Iris pigment epithelial cell (primary cell): ENCODE results near the gene TPGS1.
"Not testable (repeated sequence)": the region's sequence is repeated elsewhere in the genome, so short reads cannot be mapped to it uniquely, and the experiment has no call there.

Experiments
- DNase-seq: peaks from one replicate; pipeline ENCODE4 v3.0.0-alpha.2; 2011; ENCODE audit warnings: low read depth

Gene TPGS1

GRCh38 chr19:475360-475759 lies 31.9 kb upstream of the TPGS1 start:
- no peak for DNase-seq

DNA sequence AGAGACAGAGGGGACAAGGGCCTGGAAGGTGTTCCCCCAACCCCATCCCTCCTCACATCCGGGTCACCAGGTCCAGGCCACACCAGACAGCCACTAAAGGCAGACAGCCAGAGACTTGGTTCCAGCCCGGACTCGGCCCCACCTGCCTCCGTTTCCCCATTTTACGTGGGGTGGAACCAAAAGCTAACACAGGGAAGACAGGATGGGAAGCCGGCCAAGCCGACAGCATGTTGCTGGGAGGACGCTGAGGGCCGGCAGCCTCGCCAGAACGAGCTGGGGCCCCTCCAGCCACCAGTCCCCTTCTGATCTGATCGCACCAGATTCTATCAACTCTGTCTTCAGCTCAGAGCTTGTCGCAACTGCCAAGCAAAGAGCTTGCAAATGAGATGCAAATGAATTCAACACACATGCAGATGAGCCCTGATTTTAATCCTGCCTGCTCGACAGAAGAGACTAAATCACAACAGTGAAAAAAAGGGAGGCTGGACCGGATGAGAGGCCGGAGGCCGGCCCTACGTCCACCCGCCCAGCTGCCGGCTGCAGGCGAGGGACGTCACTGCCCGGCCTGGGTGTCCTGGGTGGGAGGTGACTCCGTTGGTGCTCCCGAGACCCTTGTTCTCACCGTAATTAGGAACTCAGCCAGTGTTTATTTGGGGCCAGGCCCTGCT lies 28.9 kb upstream of the TPGS1 start:
- DNase-seq = no peak

DNA sequence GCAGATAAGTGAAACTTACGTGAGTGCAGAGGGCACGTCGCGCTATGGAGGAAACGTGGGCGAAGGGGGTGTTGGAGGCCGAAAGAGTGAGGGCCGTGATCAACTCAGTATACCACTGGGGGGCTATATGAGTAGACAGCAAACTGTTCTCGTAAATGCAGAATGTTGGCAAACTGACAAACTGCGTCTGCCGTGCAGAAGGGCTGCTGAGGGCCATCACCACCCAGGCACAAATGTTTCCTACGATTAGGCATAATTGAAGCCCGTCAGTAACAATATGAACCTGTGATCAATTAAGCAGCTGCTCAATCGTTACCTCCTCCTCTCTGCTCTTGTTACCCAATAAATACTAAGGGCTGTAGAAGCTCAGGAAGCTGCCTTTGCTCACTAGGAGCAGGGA lies 28.3 kb upstream of the TPGS1 start:
- DNase-seq = no peak

GRCh38 chr19:480016-480855 lies 27.1 kb upstream of the TPGS1 start:
- peak; percentile 55 for DNase-seq

- DNase-seq = not testable (repeated sequence)
Observed at GRCh38 chr19:481100-481499, 26.2 kb upstream of the TPGS1 start.

DNA sequence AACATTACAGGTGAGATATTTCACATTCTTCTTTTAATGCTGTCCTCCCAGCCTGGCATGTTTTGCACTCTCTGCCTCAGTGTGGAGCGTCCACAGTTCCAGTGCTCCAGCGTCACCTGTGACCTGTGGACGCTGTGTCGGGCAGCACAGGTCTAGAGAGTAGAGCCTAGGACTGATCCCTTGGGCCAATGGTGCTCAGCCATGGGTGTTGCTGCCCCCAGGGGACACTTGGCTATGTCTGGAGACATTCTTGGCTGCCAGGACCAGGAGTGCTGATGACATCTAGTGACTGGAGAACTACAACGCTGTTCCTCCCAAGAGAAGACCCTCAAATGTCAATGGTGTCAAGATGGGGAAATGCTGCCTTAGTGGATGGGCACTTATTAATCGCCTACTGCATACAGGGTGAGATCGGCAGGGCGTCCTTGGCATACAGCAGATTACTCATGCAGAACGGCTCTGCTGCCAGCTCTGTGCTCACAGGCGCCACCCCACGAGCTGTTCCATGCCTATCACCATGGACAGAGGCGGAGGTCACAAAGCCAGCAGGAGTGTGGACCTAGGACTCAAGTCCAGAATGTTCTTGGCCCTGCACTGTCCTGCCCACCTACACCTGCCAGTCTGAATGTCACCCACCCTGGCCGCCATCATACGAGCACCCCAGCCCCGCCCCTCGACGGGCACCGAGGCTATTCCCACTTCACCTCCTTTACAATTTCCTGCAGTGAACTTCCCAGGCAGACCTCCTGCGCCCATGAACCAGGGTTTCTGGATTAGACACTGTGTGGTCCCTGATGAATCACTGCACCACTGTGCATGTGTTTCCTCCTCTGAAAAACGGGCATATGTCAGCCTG lies 24.9 kb upstream of the TPGS1 start:
- no peak for DNase-seq

GRCh38 chr19:483332-484072 lies 23.8 kb upstream of the TPGS1 start:
- DNase-seq = no peak

DNA sequence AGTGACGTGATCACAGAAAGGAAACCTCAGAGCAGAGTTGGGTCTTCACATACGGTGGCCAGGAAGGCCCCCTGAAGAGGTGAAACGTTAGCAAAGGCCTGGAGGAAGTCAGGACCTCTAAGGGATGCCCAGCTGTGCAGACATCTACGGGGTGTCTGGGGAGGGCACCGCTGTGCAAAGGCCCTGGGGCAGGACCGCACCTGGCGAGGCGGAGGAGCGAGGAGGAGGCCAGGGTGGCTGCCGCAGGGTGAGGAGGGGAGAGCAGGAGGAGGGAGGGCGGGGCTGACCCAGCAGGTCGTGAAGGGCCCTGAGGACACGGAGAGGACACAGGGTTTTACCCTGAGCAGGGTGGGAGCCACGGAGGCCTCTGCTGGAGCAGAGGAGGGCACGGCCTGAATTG lies 22.8 kb upstream of the TPGS1 start:
- DNase-seq = no peak

DNA sequence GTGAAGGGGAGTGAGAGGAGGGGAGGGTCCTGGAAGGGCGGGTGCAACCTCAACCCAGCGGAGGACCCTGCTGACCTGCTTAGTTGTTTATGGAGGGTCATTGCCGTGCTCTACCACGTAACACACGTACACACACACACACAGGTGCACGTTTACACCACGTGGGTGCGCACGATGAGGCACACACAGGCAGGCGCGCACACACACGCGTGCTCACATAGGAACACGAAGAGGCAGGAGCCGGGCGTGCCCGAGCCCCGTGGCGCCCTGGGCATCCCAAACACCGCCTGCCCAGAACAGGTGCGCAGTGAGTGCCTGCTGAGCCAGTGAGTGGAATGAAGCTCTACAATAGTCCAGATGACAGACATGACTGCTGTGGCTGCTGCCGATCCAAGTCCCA lies 22.2 kb upstream of the TPGS1 start:
- DNase-seq = no peak

DNA sequence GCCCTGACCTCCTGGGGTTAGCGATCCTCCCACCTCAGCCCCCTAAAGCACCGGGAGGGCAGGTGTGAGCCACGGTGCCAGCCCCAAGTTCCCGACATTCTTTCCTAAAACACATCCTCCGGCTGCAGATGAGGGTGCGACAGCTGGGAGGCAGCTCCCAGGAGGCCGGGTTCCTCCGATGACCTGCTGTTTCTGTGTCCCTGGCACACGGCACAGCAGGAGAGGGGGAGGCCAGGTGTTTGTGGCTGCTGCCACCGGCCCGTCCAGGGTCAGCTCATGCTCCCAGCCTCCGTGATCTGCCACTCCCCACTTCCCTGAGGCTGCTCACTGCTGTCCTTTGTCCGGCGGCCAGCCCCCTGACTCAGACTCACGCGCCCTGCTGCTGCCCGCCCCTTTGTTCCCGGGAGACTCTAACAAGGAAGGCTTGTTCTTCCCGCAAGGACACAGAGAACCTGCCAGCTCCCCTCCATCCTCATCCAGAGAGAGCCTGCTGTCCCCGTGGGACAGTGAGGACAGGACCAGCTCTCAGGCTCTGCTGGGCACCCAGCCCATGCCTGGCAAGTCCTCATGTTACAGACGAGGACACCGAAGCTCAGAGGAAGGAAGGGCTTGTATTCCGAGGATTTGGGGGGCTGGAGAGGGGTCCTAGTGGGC lies 21.6 kb upstream of the TPGS1 start:
- peak; percentile 40 for DNase-seq

DNA sequence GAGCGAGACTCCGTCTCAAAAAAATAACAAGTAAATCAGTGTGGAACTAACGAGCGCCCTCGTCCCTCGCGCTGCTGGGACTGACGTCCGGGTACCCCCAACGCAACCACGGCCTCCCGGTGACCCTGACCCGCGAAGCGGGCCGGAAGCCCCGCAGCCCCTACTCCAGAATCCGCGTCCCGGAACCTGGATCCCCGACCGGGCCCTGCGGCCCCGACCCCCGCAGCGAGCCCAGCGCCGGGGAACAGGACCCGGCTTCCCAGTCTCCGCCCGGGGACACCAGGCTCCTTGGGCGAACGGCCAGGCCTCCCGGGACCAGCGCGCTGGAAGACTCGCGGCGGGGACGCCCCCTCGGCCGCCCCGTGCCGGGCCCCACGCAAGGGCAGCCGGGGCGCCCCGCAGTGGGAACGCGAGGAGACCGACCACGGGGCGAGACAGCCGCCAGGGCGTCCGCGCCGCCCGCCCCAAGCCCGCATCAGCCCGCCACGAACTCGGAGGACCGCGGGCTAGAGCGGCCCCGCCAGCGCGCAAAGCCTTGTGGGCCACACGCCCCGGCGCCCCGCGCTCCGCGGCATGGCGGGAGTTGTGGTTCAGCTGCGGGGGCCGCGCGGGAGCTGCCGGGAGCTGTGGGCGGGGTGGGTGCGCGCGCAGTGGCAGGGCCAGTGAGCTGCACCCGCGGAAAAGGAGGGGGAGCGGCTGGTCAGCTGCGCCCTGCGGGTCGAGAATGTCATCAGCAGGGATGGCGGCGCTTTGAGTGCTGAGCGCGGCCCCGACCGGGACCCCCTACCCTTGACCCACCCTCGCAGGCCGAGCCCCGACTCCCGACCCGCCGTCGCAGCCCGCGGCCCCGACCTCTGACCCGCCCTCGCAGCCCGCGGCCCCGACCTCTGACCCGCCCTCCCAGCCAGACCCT lies 18.5 kb upstream of the TPGS1 start:
- peak; percentile 96 for DNase-seq

GRCh38 chr19:489418-490196 lies 17.7 kb upstream of the TPGS1 start:
- peak; percentile 30 for DNase-seq

DNA sequence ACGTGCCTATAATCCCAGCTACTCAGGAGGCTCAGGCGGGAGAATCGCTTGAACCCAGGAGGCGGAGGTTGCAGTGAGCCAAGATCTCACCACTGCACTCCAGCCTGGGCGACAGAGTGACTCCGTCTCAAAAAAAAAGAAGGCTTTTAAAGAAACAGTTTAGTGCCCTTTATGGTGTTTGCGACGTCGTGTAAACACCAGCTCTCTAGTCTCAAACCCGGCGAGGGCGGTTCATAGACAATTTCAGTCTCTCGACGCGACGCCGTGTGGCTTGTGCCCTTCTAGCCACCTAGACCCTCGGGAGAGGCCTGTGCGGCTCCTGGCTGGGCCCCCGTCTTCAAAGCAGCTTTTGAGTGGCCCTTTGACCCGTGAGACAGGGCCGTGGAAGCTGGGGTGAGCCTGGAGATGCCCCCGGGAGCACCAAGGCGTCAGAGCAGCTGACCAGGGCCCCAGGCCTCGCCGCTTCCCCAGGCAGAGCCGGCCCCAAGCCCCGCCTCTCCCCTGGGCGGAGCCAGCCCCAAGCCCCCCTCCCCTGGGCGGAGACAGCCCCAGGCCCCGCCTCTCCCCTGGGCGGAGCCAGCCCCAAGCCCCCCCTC lies 16.1 kb upstream of the TPGS1 start:
- DNase-seq = no peak

GRCh38 chr19:492091-492531 lies 15.2 kb upstream of the TPGS1 start:
- DNase-seq = no peak

DNA sequence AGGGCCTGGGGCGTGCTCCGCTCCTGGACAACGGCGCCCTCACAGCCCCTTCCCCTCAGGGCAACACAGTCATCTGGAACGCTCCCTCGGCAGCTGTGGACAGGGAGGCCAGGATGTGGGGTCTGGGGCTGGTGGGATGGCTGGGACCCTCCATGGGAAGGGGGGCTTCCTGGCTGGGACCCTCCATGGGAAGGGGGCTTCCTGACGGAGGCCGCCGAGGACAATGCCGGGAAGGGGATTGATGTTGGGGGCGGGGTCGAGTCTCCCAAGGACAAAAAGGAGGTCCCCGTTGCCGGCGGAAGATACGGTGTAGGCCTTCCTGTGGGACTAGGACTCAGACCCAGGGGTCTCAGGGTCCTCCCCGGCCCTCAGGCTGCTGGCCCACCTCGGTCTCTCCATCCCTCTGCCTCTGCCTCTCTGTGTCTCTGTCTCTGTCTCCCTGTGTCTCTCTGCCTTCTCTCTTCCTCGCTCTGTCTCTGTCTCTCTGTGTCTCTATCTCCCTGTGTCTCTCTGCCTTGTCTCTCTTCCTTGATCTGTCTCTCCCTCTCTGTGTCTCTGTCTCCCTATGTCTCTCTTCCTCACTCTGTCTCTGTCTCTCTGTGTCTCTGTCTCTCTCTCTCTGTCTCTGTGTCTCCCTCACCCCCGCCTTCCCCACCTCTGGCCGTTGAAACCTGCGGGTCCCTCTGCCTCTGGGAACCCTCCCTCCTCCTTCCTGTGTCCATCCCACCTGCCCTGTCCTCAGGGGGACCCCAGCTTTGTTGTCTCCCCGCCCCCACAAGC lies 13.7 kb upstream of the TPGS1 start:
- no peak for DNase-seq

DNA sequence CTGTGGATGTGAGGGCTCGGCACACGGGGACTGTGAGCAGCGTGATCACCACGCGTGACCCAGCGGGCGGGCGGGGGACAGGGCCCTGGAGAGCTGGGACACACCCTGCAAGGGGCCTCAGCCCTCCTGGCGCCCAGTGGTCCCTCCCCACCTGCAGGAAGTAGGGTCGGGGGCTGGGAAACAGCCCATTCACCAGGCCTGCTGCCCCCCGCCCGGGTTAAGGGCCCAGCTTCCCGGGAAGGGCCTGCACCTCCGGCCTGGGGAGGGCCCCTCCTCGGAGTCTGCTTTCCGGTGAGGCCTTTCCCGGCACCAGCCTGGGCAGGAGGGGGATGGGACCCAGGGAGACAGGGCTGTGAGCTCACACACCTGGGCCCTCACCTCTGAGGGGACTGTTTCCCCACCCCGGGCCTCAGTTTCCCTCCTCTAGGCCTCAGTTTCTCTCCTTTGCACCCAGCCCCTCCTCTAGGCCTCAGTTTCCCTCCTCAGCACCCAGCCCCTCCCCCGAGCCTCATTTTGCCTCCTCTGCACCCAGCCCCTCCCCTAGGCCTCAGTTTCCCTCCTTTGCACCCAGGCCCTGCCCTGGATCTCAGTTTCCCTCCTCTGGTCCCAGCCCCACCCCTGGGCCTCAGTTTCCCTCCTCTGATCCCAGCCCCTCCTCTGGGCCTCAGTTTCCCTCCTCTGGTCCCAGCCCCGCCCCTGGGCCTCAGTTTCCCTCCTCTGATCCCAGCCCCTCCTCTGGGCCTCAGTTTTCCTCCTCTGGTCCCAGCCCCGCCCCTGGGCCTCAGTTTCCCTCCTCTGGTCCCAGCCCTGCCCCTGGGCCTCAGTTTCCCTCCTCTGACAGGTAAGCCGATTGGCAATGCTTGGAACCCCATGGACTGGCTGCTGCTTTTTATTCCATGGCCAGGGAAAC lies 12.9 kb upstream of the TPGS1 start:
- no peak for DNase-seq

DNA sequence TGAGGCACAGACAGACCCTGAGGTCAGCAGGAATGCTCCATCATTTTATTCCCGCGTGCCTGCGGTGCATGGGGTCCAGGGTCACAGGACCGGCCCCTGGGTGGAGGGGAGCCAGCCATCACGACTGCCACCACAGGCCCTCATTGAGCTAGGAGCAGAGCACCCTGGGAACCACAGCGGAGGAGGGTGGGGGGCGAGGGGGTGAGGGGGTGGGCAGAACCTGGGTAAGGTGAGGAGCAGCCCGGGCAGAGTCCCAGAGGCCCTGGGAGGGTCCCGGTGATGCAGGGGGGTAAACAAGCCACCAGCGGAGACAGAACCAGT lies 12.3 kb upstream of the TPGS1 start:
- no peak for DNase-seq
